ENCODE measurements around the gene AGPAT3.

DNA sequence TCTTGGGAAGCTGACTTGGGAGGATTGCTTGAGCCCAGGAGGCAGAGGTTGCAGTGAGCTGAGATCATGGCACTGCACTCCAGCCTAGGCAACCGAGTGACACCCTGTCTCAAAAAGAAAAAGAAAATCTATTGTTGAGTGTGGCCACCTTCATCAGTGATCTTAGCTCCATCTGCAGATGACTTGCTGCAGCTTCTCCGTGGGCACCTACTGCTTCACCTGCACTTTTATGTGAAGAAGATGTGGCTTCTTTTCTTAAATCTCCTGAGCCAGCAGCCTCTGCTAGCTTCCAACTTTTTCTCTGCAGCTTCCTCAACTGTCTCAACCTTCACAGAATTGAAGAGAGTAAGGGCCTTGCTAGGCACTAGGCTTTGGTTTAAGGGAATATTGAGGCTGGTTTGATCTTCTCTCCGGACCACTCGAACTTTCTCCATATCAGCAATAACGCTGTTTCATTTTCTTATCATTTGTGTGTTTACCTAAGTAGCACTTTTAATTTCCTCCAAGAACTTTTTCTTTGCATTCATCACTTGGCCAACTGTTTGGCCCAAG, 28.0 kb downstream of the AGPAT3 start:
- TF ChIP-seq POLR2A (IDR thresholded peaks at IDR 0.05; ENCODE audit: low read depth, low read length) (no peak), FOS (IDR thresholded peaks at IDR 0.05; ENCODE audit: borderline replicate concordance, insufficient read depth, low read length) (no peak), JUN (IDR thresholded peaks at IDR 0.05; ENCODE audit: borderline replicate concordance, insufficient read depth, insufficient read length, low read depth) (no peak), POLR2AphosphoS5 (IDR thresholded peaks at IDR 0.05; ENCODE audit: insufficient read depth, low read depth, low read length) (no peak), GATA2 (IDR thresholded peaks at IDR 0.05; ENCODE audit: insufficient read depth, insufficient read length, low read depth, low read length) (no peak)
- TF ChIP-seq, protein P1, sequence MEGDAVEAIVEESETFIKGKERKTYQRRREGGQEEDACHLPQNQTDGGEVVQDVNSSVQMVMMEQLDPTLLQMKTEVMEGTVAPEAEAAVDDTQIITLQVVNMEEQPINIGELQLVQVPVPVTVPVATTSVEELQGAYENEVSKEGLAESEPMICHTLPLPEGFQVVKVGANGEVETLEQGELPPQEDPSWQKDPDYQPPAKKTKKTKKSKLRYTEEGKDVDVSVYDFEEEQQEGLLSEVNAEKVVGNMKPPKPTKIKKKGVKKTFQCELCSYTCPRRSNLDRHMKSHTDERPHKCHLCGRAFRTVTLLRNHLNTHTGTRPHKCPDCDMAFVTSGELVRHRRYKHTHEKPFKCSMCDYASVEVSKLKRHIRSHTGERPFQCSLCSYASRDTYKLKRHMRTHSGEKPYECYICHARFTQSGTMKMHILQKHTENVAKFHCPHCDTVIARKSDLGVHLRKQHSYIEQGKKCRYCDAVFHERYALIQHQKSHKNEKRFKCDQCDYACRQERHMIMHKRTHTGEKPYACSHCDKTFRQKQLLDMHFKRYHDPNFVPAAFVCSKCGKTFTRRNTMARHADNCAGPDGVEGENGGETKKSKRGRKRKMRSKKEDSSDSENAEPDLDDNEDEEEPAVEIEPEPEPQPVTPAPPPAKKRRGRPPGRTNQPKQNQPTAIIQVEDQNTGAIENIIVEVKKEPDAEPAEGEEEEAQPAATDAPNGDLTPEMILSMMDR (IDR thresholded peaks at IDR 0.05; ENCODE audit: extremely low read depth in 1 of 2, insufficient read depth in 1 of 2, low read depth in 1 of 2, low read length in 2 of 2) = no peak
